ENCODE measurements around the gene GEMIN2.

DNA sequence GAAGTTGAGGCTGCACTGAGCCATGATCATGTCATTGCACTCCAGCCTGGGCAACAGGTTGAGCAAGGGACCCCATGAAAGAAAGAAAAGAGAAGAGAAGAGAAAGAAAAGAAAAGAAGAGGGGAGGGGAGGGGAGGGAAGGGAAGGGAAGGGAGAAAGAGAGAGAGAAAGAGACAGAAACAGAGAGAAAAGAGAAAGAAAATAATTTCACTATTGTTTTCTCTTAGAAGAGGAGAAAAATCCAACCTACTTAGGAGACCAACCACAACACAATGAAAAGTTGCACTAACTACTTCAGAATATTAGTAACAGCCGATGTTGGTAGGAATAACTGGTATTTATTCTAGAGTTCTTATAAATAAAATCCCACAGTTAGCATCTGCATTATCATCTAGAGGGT, 46.4 kb downstream of the GEMIN2 start:
- TF ChIP-seq, protein P1, sequence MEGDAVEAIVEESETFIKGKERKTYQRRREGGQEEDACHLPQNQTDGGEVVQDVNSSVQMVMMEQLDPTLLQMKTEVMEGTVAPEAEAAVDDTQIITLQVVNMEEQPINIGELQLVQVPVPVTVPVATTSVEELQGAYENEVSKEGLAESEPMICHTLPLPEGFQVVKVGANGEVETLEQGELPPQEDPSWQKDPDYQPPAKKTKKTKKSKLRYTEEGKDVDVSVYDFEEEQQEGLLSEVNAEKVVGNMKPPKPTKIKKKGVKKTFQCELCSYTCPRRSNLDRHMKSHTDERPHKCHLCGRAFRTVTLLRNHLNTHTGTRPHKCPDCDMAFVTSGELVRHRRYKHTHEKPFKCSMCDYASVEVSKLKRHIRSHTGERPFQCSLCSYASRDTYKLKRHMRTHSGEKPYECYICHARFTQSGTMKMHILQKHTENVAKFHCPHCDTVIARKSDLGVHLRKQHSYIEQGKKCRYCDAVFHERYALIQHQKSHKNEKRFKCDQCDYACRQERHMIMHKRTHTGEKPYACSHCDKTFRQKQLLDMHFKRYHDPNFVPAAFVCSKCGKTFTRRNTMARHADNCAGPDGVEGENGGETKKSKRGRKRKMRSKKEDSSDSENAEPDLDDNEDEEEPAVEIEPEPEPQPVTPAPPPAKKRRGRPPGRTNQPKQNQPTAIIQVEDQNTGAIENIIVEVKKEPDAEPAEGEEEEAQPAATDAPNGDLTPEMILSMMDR (IDR thresholded peaks at IDR 0.05; ENCODE audit: low read length), result no peak
- no peak for TF ChIP-seq EZH2 (IDR thresholded peaks at IDR 0.05; ENCODE audit: borderline replicate concordance, low read length)

Measured in OCI-LY1 (cell line).